GM12891 (cell line): ENCODE measurements around the gene LHFPL6.

Source experiments
- PAX5 ChIP-seq: IDR thresholded peaks from 2 replicates; pipeline ENCODE4 v1.6.1; 2011; ENCODE audit warnings: low read length, moderate library complexity, mild to moderate bottlenecking; ENCODE audit not compliant: insufficient read depth, severe bottlenecking
- POLR2A ChIP-seq: IDR thresholded peaks from 2 replicates; pipeline ENCODE4 v1.6.1; 2011; ENCODE audit warnings: low read depth, low read length, control low read depth
- POLR2AphosphoS5 ChIP-seq: IDR thresholded peaks from 2 replicates; pipeline ENCODE4 v1.6.1; 2011; ENCODE audit warnings: low read depth, low read length, control low read depth
- POU2F2 ChIP-seq: IDR thresholded peaks from 2 replicates; pipeline ENCODE4 v1.6.1; 2011; ENCODE audit warnings: low read depth, mild to moderate bottlenecking, control low read depth, low read length, moderate library complexity
- SPI1 ChIP-seq: IDR thresholded peaks from 2 replicates; pipeline ENCODE4 v1.6.1; 2011; ENCODE audit warnings: low read depth, low read length, control low read depth
- TAF1 ChIP-seq: IDR thresholded peaks from 2 replicates; pipeline ENCODE4 v1.6.1; 2011; ENCODE audit warnings: low read depth, low read length, control low read depth

DNA sequence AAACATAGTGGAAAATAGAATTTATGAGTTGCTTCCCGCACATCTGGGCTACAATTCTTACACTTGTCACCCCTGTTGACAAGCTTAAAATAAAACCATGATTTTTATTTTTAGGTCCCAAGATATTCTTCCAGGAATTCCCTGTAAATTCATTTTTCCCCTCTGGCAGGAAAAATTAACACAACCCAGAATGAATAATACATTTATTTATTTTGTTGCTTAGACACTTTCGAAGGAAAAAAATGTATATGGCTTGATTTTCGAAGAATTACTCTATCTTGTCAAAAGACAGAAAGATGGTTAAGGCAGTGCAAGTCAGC, 74.4 kb downstream of the LHFPL6 start:
- TF ChIP-seq POLR2A (no peak), POLR2AphosphoS5 (no peak), SPI1 (no peak), TAF1 (no peak), PAX5 (no peak), POU2F2 (no peak)
